ENCODE data around the gene S100A8.

The S100A8 gene

DNA sequence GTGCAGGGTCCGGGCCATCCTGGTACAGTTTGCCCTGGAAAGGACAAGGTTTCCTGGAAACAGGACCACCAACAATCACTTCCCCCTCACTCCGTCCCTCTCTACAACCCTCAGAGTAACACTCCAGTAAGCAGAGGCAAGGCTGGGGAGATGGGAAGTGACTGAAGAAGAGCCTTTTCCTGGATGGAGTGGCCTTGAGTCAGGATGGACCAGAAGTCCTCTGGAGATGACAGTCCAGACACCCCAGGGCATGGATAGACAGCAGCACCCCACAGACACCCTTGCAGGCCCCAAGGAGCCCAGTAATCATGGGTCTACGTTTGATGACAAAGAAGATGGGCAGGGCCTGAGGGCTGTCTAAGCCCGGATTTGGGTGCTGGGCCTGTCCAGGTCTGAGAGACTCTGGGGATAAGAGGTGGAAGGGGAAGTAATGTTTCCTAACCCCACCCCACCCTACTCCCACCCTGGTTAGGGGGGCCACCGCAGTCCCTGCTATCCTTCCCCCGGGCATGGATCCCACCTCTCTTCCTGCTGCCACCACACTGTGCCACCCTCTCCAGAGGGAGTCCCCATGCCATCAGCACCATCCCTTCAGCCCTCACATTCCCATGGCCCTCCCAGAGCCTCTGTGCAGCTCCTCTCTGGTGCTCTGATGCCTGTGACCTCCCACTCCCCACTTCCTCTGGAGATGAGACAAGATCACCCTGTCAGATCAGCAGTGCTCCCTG is 7.2 kb upstream of the S100A8 start:
- H3K9ac ChIP-seq (ENCODE audit: low read length): no peak overlapping the region
- no peaks in the 10 kb centered on the region for H3K79me2 ChIP-seq (ENCODE audit: low read length)
- TF ChIP-seq, protein P1, sequence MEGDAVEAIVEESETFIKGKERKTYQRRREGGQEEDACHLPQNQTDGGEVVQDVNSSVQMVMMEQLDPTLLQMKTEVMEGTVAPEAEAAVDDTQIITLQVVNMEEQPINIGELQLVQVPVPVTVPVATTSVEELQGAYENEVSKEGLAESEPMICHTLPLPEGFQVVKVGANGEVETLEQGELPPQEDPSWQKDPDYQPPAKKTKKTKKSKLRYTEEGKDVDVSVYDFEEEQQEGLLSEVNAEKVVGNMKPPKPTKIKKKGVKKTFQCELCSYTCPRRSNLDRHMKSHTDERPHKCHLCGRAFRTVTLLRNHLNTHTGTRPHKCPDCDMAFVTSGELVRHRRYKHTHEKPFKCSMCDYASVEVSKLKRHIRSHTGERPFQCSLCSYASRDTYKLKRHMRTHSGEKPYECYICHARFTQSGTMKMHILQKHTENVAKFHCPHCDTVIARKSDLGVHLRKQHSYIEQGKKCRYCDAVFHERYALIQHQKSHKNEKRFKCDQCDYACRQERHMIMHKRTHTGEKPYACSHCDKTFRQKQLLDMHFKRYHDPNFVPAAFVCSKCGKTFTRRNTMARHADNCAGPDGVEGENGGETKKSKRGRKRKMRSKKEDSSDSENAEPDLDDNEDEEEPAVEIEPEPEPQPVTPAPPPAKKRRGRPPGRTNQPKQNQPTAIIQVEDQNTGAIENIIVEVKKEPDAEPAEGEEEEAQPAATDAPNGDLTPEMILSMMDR (IDR thresholded peaks at IDR 0.05; ENCODE audit: low read depth, low read length): no peak
- TF ChIP-seq EZH2phosphoT487 (IDR thresholded peaks at IDR 0.05; ENCODE audit: low read depth): no peak
- no peak overlapping the region for H3K27ac ChIP-seq (ENCODE audit: low read length)
- no peak overlapping the region for H3K4me2 ChIP-seq (ENCODE audit: low read length)
- H3K36me3 ChIP-seq (replicated peaks; ENCODE audit: low read depth, low read length): no peaks in the 10 kb centered on the region
- no peaks in the 10 kb centered on the region for H3K4me1 ChIP-seq (ENCODE audit: low read length)
- H3K9me3 ChIP-seq (ENCODE audit: insufficient read depth, low read length): no peaks in the 10 kb centered on the region
- no peak overlapping the region for H3K4me3 ChIP-seq (ENCODE audit: low read length)
- H2AFZ ChIP-seq (ENCODE audit: low read depth, low read length): no peak overlapping the region
- peaks cover 77% of the 10 kb centered on the region for H3K27me3 ChIP-seq (ENCODE audit: low read depth, low read length)
- H4K20me1 ChIP-seq (ENCODE audit: insufficient read depth, low read length): no peaks in the 10 kb centered on the region

- Histone ChIP-seq H3K36me3 (replicated peaks; ENCODE audit: low read depth, low read length) (no peaks in the 10 kb centered on the region), H4K20me1 (ENCODE audit: insufficient read depth, low read length) (no peaks in the 10 kb centered on the region), H3K9me3 (ENCODE audit: insufficient read depth, low read length) (no peaks in the 10 kb centered on the region), H3K4me2 (ENCODE audit: low read length) (no peak overlapping the region), H3K4me3 (ENCODE audit: low read length) (no peak overlapping the region), H3K9ac (ENCODE audit: low read length) (no peak overlapping the region), H3K27ac (ENCODE audit: low read length) (no peak overlapping the region), H3K27me3 (ENCODE audit: low read depth, low read length) (peaks cover 78% of the 10 kb centered on the region), H2AFZ (ENCODE audit: low read depth, low read length) (no peak overlapping the region), H3K4me1 (ENCODE audit: low read length) (no peaks in the 10 kb centered on the region), H3K79me2 (ENCODE audit: low read length) (no peaks in the 10 kb centered on the region)
- TF ChIP-seq, protein P1 (IDR thresholded peaks at IDR 0.05; ENCODE audit: low read depth, low read length): no peak
- TF ChIP-seq EZH2phosphoT487 (IDR thresholded peaks at IDR 0.05; ENCODE audit: low read depth): no peak
Measured at GRCh38 chr1:153397051-153397923, 6.4 kb upstream of the S100A8 start.

DNA sequence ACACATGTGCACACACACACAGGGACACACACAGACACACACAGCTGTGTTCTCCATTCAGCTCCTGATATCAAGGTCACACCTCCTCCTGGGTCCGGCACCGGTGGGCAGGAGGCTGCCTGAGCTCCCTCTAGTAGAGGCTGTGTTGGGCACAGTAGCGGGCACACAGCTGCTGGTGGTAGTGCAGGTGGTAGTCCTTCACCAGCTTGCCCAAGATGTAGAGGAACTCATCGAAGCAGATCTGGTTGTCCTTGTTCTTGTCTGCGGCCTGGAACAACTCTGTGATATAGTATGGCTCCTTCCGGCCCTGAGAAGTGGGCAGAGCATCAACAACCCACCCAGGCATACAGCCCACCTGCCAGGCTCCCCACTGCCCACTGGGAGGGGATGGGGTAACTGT is 5.6 kb upstream of the S100A8 start:
- Histone ChIP-seq H3K4me1 (ENCODE audit: low read length) (no peaks in the 10 kb centered on the region), H3K9me3 (ENCODE audit: insufficient read depth, low read length) (no peaks in the 10 kb centered on the region), H2AFZ (ENCODE audit: low read depth, low read length) (no peak overlapping the region), H4K20me1 (ENCODE audit: insufficient read depth, low read length) (no peaks in the 10 kb centered on the region), H3K36me3 (replicated peaks; ENCODE audit: low read depth, low read length) (no peaks in the 10 kb centered on the region), H3K27me3 (ENCODE audit: low read depth, low read length) (peaks cover 78% of the 10 kb centered on the region), H3K9ac (ENCODE audit: low read length) (no peak overlapping the region), H3K4me3 (ENCODE audit: low read length) (no peak overlapping the region), H3K4me2 (ENCODE audit: low read length) (no peak overlapping the region), H3K27ac (ENCODE audit: low read length) (no peak overlapping the region), H3K79me2 (ENCODE audit: low read length) (no peaks in the 10 kb centered on the region)
- TF ChIP-seq EZH2phosphoT487 (IDR thresholded peaks at IDR 0.05; ENCODE audit: low read depth): no peak
- TF ChIP-seq, protein P1 (IDR thresholded peaks at IDR 0.05; ENCODE audit: low read depth, low read length): no peak

GRCh38 chr1:153395776-153396175 is 4.9 kb upstream of the S100A8 start:
- Histone ChIP-seq H3K27me3 (ENCODE audit: low read depth, low read length) (peaks cover 76% of the 10 kb centered on the region), H3K9me3 (ENCODE audit: insufficient read depth, low read length) (no peaks in the 10 kb centered on the region), H2AFZ (ENCODE audit: low read depth, low read length) (no peak overlapping the region), H3K36me3 (replicated peaks; ENCODE audit: low read depth, low read length) (no peaks in the 10 kb centered on the region), H3K9ac (ENCODE audit: low read length) (no peak overlapping the region), H3K79me2 (ENCODE audit: low read length) (no peaks in the 10 kb centered on the region), H4K20me1 (ENCODE audit: insufficient read depth, low read length) (no peaks in the 10 kb centered on the region), H3K27ac (ENCODE audit: low read length) (no peak overlapping the region), H3K4me3 (ENCODE audit: low read length) (no peak overlapping the region), H3K4me1 (ENCODE audit: low read length) (no peaks in the 10 kb centered on the region), H3K4me2 (ENCODE audit: low read length) (no peak overlapping the region)
- no peak for TF ChIP-seq EZH2phosphoT487 (IDR thresholded peaks at IDR 0.05; ENCODE audit: low read depth)
- TF ChIP-seq, protein P1 (IDR thresholded peaks at IDR 0.05; ENCODE audit: low read depth, low read length): no peak

All from OCI-LY3 (cell line).